ENCODE measurements around the gene DDX46.
A peak's percentile ranks its signal among the peaks of the same experiment; 100 is the strongest.
"Not testable (repeated sequence)": the region's sequence is repeated elsewhere in the genome, so short reads cannot be mapped to it uniquely, and the experiment has no call there.

Gene DDX46

DNA sequence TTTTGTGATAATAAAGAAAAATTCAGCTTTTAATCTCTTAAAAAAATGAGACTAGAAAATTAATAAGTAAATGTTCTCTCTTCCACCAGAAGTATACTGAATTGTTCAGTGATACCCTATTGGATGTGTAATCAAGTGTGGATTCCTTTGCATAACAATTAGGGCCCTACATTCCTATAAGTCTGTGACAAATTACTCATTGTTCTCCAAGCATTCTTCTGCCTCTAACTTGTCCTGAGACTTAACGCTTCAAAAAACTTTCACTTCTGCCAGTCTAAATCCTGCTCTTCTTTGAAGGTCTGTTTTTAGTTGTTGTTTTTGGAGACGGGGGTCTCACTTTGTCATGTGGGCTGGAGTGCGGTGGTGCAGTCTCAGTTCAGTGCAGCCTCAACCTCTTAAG, 9.2 kb upstream of the DDX46 start:
- no peak overlapping the region for H2AFZ ChIP-seq (ENCODE audit: low read depth, low read length)
- no peak overlapping the region for H3K4me2 ChIP-seq (ENCODE audit: low read length)
- H3K79me2 ChIP-seq (ENCODE audit: low read length), result no peaks in the 10 kb centered on the region
- TF ChIP-seq, protein P1, sequence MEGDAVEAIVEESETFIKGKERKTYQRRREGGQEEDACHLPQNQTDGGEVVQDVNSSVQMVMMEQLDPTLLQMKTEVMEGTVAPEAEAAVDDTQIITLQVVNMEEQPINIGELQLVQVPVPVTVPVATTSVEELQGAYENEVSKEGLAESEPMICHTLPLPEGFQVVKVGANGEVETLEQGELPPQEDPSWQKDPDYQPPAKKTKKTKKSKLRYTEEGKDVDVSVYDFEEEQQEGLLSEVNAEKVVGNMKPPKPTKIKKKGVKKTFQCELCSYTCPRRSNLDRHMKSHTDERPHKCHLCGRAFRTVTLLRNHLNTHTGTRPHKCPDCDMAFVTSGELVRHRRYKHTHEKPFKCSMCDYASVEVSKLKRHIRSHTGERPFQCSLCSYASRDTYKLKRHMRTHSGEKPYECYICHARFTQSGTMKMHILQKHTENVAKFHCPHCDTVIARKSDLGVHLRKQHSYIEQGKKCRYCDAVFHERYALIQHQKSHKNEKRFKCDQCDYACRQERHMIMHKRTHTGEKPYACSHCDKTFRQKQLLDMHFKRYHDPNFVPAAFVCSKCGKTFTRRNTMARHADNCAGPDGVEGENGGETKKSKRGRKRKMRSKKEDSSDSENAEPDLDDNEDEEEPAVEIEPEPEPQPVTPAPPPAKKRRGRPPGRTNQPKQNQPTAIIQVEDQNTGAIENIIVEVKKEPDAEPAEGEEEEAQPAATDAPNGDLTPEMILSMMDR (IDR thresholded peaks at IDR 0.05; ENCODE audit: low read depth, low read length), result no peak
- TF ChIP-seq EZH2phosphoT487 (IDR thresholded peaks at IDR 0.05; ENCODE audit: low read depth), result no peak
- H3K4me1 ChIP-seq (ENCODE audit: low read length), result peaks cover 4% of the 10 kb centered on the region; the same call in 1 of the 2 replicates
- no peak overlapping the region for H3K9ac ChIP-seq (ENCODE audit: low read length)
- H3K4me3 ChIP-seq (ENCODE audit: low read length), result no peak overlapping the region
- no peaks in the 10 kb centered on the region for H3K36me3 ChIP-seq (replicated peaks; ENCODE audit: low read depth, low read length)
- no peaks in the 10 kb centered on the region for H4K20me1 ChIP-seq (ENCODE audit: insufficient read depth, low read length)
- no peaks in the 10 kb centered on the region for H3K27me3 ChIP-seq (ENCODE audit: low read depth, low read length)
- H3K27ac ChIP-seq (ENCODE audit: low read length), result no peak overlapping the region
- H3K9me3 ChIP-seq (ENCODE audit: insufficient read depth, low read length), result no peaks in the 10 kb centered on the region

DNA sequence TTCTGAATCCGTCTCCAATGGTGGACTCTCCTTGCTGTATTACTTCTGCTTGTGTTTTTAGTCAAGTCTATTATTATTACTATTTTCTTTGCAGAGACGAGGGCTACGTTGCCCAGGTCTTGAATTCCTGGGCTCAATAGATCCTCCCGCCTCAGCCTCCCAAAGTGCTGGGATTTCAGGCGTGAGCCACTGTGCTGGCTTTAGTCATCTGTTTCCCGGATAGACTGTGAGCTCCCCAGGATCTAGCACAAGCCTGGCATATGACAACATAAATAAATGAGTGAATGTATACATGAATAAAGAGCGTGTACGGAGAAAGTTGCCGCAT, 439 bp upstream of the DDX46 start:
- Histone ChIP-seq H3K27ac (ENCODE audit: low read length) (0 out of 2 replicates have a peak overlapping the region, but pooled peaks have one; percentile 26), H3K79me2 (ENCODE audit: low read length) (peaks cover 45% of the 10 kb centered on the region), H2AFZ (ENCODE audit: low read depth, low read length) (peak overlapping the region; percentile 97), H3K36me3 (replicated peaks; ENCODE audit: low read depth, low read length) (no peaks in the 10 kb centered on the region), H3K4me3 (ENCODE audit: low read length) (peak overlapping the region; percentile 94), H3K4me2 (ENCODE audit: low read length) (peak overlapping the region; percentile 92), H3K9ac (ENCODE audit: low read length) (peak overlapping the region; percentile 74), H4K20me1 (ENCODE audit: insufficient read depth, low read length) (peaks cover 6% of the 10 kb centered on the region; the same call in 1 of the 2 replicates), H3K4me1 (ENCODE audit: low read length) (peaks cover 15% of the 10 kb centered on the region), H3K9me3 (ENCODE audit: insufficient read depth, low read length) (no peaks in the 10 kb centered on the region), H3K27me3 (ENCODE audit: low read depth, low read length) (no peaks in the 10 kb centered on the region)
- TF ChIP-seq, protein P1 (IDR thresholded peaks at IDR 0.05; ENCODE audit: low read depth, low read length), result no peak
- TF ChIP-seq EZH2phosphoT487 (IDR thresholded peaks at IDR 0.05; ENCODE audit: low read depth), result no peak

DNA sequence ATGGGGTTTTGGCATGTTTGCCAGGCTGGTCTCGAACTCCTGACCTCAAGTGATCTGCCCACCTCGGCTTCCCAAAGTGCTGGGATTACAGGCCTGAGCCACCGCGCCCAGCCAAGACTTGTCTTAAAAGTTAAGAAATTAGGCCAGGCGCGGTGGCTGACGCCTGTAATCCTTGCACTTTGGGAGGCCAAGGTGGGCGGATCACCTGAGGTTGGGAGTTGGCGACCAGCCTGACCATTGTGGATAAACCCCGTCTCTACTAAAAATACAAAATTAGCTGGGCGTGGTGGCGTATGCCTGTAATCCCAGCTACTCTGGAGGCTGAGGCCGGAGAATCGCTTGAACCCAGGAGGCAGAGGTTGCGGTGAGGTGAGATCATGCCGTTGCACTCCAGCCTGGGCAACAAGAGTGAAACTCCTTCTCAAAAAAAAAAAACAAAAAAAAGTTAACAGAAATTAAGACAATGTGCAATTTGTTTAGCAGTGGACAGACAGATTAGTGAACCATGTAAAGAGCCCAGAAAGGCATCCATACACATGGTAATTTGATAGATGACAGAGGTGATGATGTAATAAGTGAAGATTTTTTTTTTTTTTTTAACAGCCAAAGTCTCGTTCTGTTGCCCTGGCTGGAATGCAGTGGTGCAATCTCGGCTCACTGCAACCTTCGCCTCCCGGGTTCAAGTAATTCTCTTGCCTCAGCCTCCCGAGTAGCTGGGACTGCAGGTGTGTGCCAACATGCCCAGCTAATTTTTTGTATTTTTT, 9.1 kb downstream of the DDX46 start:
- H3K9ac ChIP-seq (ENCODE audit: low read length); H3K4me1 ChIP-seq (ENCODE audit: low read length); H2AFZ ChIP-seq (ENCODE audit: low read depth, low read length); H3K4me2 ChIP-seq (ENCODE audit: low read length); H3K27me3 ChIP-seq (ENCODE audit: low read depth, low read length); H3K79me2 ChIP-seq (ENCODE audit: low read length); H3K27ac ChIP-seq (ENCODE audit: low read length); H3K9me3 ChIP-seq (ENCODE audit: insufficient read depth, low read length); H4K20me1 ChIP-seq (ENCODE audit: insufficient read depth, low read length); H3K4me3 ChIP-seq (ENCODE audit: low read length): not testable (repeated sequence)
- H3K36me3 ChIP-seq (replicated peaks; ENCODE audit: low read depth, low read length), result peaks cover 10% of the 10 kb centered on the region

DNA sequence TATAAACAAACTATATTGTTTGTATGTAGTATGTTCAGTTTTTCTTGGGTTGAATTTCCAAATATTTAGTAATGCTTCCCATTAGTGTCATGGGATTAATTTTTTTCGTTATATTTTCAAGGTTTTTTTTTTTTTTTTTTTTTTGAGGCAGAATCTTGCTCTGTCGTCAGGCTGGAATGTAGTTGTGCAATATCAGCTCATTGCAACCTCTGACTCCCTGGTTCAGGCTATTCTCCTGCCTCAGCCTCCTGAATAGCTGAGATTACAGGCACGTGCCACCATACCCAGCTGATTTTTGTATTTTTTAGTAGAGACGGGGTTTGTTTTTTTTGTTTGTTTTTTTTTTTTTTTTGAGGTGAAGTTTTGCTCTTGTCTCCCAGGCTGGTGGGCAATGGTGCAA, 10.6 kb downstream of the DDX46 start:
- H3K4me1 ChIP-seq (ENCODE audit: low read length), result no peaks in the 10 kb centered on the region
- no peak overlapping the region for H3K4me3 ChIP-seq (ENCODE audit: low read length)
- H3K9me3 ChIP-seq (ENCODE audit: insufficient read depth, low read length), result no peaks in the 10 kb centered on the region
- no peak overlapping the region for H3K27ac ChIP-seq (ENCODE audit: low read length)
- TF ChIP-seq, protein P1 (IDR thresholded peaks at IDR 0.05; ENCODE audit: low read depth, low read length), result no peak
- no peak for TF ChIP-seq EZH2phosphoT487 (IDR thresholded peaks at IDR 0.05; ENCODE audit: low read depth)
- H4K20me1 ChIP-seq (ENCODE audit: insufficient read depth, low read length), result no peaks in the 10 kb centered on the region
- no peak overlapping the region for H2AFZ ChIP-seq (ENCODE audit: low read depth, low read length)
- no peak overlapping the region for H3K9ac ChIP-seq (ENCODE audit: low read length)
- H3K79me2 ChIP-seq (ENCODE audit: low read length), result no peaks in the 10 kb centered on the region; the same call in 1 of the 2 replicates
- H3K4me2 ChIP-seq (ENCODE audit: low read length), result no peak overlapping the region
- H3K36me3 ChIP-seq (replicated peaks; ENCODE audit: low read depth, low read length), result peaks cover 12% of the 10 kb centered on the region
- H3K27me3 ChIP-seq (ENCODE audit: low read depth, low read length), result no peaks in the 10 kb centered on the region
